GM20431 (cell line): ENCODE measurements around the gene LOC128125822.
"Not testable (repeated sequence)": the region's sequence is repeated elsewhere in the genome, so short reads cannot be mapped to it uniquely, and the experiment has no call there.

ENCODE experiments used
- in situ Hi-C: fragments of 300-500 bp; cut with MseI, MboI; formaldehyde crosslinking; loops from one replicate; pipeline ENCODE4 v1.15.0; 2020; ENCODE audit warnings: low sequenced_read_pairs; ENCODE audit not compliant: unreplicated experiment

LOC128125822 gene

GRCh38 chr6:63578757-63579156, 6.5 kb downstream of the LOC128125822 start:
- in situ Hi-C loops, result no loop called here

- in situ Hi-C loops, result no loop called here
Measured at GRCh38 chr6:63579937-63580703, 7.8 kb downstream of the LOC128125822 start.

- in situ Hi-C loops, result no loop called here
Measured at GRCh38 chr6:63580704-63580961, 8.4 kb downstream of the LOC128125822 start.

GRCh38 chr6:63581355-63582013, 9.2 kb downstream of the LOC128125822 start:
- in situ Hi-C loops, result no loop called here

GRCh38 chr6:63582579-63583231, 10.4 kb downstream of the LOC128125822 start:
- in situ Hi-C loops, result no loop called here

- in situ Hi-C loops, result no loop called here
Measured at GRCh38 chr6:63584125-63584514, 11.8 kb downstream of the LOC128125822 start.

GRCh38 chr6:63584566-63584965, 12.3 kb downstream of the LOC128125822 start:
- in situ Hi-C loops, result no loop called here

GRCh38 chr6:63585652-63586051, 13.4 kb downstream of the LOC128125822 start:
- in situ Hi-C loops, result not testable (repeated sequence)

GRCh38 chr6:63589952-63590411, 17.7 kb downstream of the LOC128125822 start:
- in situ Hi-C loops, result loop anchor here (10.0 kb wide), 1 partner anchor 175 kb away; no protein-coding TSS in a partner anchor

GRCh38 chr6:63592886-63593285, 20.6 kb downstream of the LOC128125822 start:
- in situ Hi-C loops, result loop anchor here (10.0 kb wide), 1 partner anchor 172 kb away; no protein-coding TSS in a partner anchor

GRCh38 chr6:63597141-63598048, 25.1 kb downstream of the LOC128125822 start:
- in situ Hi-C loops, result loop anchor here (10.0 kb wide), 1 partner anchor 167 kb away; no protein-coding TSS in a partner anchor

GRCh38 chr6:63598049-63599036, 26.1 kb downstream of the LOC128125822 start:
- in situ Hi-C loops, result loop anchor here (10.0 kb wide), 1 partner anchor 166 kb away; no protein-coding TSS in a partner anchor

GRCh38 chr6:63599243-63599642, 27.0 kb downstream of the LOC128125822 start:
- in situ Hi-C loops, result loop anchor here (10.0 kb wide), 1 partner anchor 166 kb away; no protein-coding TSS in a partner anchor

GRCh38 chr6:63600136-63600535, 27.9 kb downstream of the LOC128125822 start:
- in situ Hi-C loops, result no loop called here

GRCh38 chr6:63609231-63609630, 37.0 kb downstream of the LOC128125822 start:
- in situ Hi-C loops, result no loop called here

GRCh38 chr6:63610944-63611343, 38.7 kb downstream of the LOC128125822 start:
- in situ Hi-C loops, result no loop called here

GRCh38 chr6:63611560-63611959, 39.3 kb downstream of the LOC128125822 start:
- in situ Hi-C loops, result no loop called here

- in situ Hi-C loops, result no loop called here
Measured at GRCh38 chr6:63615590-63615989, 43.3 kb downstream of the LOC128125822 start.
